ENCODE data around the gene FAM193B.
A peak's percentile ranks its signal among the peaks of the same experiment; 100 is the strongest.
"Not testable (repeated sequence)": the region's sequence is repeated elsewhere in the genome, so short reads cannot be mapped to it uniquely, and the experiment has no call there.

Gene FAM193B

DNA sequence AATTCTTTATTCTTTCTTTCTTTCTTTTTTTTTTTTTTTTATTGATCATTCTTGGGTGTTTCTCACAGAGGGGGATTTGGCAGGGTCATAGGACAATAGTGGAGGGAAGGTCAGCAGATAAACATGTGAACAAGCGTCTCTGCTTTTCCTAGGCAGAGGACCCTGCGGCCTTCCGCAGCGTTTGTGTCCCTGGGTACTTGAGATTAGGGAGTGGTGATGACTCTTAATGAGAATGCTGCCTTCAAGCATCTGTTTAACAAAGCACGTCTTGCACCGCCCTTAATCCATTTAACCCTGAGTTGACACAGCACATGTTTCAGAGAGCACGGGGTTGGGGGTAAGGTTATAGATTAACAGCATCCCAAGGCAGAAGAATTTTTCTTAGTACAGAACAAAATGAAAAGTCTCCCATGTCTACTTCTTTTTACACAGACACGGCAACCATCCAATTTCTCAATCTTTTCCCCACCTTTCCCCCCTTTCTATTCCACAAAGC, 5.1 kb upstream of the FAM193B start:
- not testable (repeated sequence) for H3K9me3 ChIP-seq (ENCODE audit: low read length); H3K36me3 ChIP-seq (ENCODE audit: insufficient read depth, low read length); H3K27me3 ChIP-seq (ENCODE audit: insufficient read depth, low read length); H2AFZ ChIP-seq (ENCODE audit: low read depth, low read length); H3K4me3 ChIP-seq (ENCODE audit: low read length); H3K4me1 ChIP-seq (ENCODE audit: insufficient read depth, low read length)

DNA sequence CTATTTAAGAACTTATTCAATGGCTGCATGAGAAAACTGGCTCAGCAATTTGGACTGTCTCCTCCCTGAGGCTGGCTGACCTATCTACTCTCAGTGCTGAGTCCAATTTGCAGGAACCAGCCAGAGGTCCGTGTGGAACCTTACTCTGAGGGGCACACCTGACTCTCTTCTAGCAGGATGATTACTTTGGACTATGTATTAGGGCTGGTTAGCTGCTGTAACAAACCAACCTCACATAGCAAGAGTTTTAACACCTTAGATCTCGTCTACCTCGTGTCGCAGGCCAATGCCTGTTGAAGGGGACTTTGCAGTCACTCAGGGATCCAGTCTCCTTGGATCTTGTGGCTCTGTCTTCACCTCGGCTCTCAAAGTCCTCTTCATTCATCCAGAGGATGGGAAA, 3.4 kb upstream of the FAM193B start:
- peaks cover 5% of the 10 kb centered on the region for H3K9me3 ChIP-seq (ENCODE audit: low read length)
- H2AFZ ChIP-seq (ENCODE audit: low read depth, low read length): no peak overlapping the region
- H3K27me3 ChIP-seq (ENCODE audit: insufficient read depth, low read length): no peaks in the 10 kb centered on the region
- H3K4me3 ChIP-seq (ENCODE audit: low read length): no peak overlapping the region
- H3K4me1 ChIP-seq (ENCODE audit: insufficient read depth, low read length): peaks cover 12% of the 10 kb centered on the region
- peaks cover under 1% of the 10 kb centered on the region for H3K36me3 ChIP-seq (ENCODE audit: insufficient read depth, low read length)

DNA sequence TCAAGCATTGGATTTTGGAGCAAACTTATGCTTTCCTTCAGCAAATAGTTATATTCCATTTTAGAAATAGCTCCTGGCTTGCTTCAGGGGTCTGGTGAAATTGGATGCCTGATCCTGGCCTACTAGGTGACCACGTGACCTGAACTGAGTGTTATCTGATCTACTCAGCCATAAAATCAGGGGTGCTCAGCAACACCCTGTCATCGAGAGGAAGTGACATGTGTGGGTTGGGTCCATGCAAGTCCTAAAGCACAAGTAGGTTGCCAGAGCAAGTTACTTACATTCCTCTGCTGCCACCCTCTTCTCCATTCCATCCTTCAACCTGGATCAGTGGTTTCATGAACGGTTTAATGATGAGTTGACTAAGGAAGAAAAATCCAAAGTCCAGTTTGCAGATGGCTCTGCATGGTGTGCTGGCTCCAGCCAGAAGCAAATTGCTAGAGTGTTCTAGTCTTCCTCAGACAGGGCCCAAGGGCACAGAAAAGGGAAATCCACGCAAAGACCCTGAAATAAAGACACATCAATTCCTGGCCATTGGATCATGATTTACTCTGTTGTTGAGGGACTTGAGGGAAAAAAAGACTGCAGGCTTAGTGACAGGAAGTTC, 2.8 kb upstream of the FAM193B start:
- no peak overlapping the region for H2AFZ ChIP-seq (ENCODE audit: low read depth, low read length)
- no peak overlapping the region for H3K4me3 ChIP-seq (ENCODE audit: low read length)
- peaks cover 7% of the 10 kb centered on the region for H3K36me3 ChIP-seq (ENCODE audit: insufficient read depth, low read length)
- H3K9me3 ChIP-seq (ENCODE audit: low read length): peaks cover 2% of the 10 kb centered on the region
- no peaks in the 10 kb centered on the region for H3K27me3 ChIP-seq (ENCODE audit: insufficient read depth, low read length)
- peaks cover 17% of the 10 kb centered on the region for H3K4me1 ChIP-seq (ENCODE audit: insufficient read depth, low read length)

DNA sequence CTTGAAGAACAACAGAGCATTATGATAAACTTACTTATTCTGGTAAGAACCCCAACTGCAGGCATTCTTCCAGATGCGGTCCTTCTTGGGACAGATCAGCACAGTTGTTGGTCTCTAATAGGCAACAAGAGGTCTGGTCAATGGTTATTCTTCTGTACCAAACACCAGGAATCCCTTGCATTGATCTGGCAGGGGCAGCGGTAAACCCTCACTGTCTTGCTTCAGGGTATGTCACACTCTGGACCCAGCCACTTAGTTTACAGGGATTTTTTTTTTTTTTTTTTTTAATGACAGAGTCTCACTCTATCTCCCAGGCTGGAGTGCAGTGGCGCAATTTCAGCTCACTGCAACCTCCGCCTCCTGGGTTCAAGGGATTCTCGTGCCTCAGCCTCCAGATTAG, 1.3 kb upstream of the FAM193B start:
- Histone ChIP-seq H2AFZ (ENCODE audit: low read depth, low read length) (no peak overlapping the region), H3K4me3 (ENCODE audit: low read length) (no peak overlapping the region), H3K27me3 (ENCODE audit: insufficient read depth, low read length) (no peaks in the 10 kb centered on the region), H3K4me1 (ENCODE audit: insufficient read depth, low read length) (peaks cover 17% of the 10 kb centered on the region), H3K36me3 (ENCODE audit: insufficient read depth, low read length) (peaks cover 21% of the 10 kb centered on the region), H3K9me3 (ENCODE audit: low read length) (no peaks in the 10 kb centered on the region)

DNA sequence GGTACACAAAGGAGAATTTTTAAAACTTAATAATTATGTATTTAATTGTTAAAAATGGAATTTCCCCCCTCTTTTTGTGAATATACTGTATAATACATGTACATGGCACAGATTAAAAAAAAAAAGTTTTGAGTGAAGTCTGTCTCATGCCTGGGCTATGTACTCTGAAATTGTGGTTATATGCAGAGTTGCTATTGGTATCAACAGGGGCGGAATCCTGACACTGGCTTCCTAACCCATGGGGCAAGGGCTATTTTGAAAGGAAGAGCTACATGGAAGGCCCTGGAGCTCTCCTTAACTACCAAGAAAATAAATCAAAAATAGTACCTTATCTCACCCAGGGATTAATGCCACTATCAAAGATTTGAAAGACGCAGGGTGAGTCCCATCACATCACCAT, 865 bp upstream of the FAM193B start:
- Histone ChIP-seq H3K4me1 (ENCODE audit: insufficient read depth, low read length) (peaks cover 17% of the 10 kb centered on the region), H2AFZ (ENCODE audit: low read depth, low read length) (no peak overlapping the region), H3K4me3 (ENCODE audit: low read length) (no peak overlapping the region), H3K36me3 (ENCODE audit: insufficient read depth, low read length) (peaks cover 26% of the 10 kb centered on the region), H3K27me3 (ENCODE audit: insufficient read depth, low read length) (no peaks in the 10 kb centered on the region), H3K9me3 (ENCODE audit: low read length) (no peaks in the 10 kb centered on the region)

DNA sequence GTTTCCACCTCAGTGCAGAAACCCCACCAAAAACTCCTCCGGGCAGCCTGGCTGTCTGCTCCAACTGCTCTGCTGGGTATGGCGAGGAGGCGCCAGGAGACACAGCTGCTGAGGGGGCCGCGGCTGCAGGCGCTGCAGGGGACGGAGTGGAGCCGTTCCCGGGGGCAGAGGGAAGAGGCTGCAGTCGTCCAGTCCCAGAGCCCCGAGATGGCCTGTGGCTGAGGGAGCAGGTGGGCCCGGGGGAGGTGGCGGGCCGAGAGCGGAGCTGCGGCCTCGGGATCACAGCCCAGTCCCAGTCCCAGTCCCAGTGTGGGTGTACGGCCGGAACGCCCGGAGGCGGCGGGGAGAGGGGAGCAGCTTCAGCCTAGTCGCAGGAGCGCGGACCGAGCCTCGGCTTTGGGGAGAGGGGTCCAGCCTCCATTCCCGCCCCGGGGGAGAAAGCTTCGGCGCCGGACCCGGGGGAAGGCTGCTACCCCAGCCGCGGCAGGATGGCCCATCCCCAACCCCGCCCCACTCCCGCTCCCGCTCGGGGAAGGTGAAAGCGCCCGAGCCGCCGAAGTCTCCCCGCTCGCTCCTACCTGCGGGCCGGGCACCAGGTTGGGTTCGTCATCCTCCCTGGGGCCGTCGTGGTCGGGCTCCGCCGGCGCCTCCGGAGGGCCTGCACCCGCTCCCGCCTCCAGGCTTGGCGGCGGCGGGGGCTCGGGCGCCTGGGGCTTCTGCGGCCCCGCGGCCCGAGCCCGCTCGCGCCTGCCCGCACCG, 513 bp downstream of the FAM193B start:
- Histone ChIP-seq H3K4me1 (ENCODE audit: insufficient read depth, low read length) (peaks cover 16% of the 10 kb centered on the region), H2AFZ (ENCODE audit: low read depth, low read length) (no peak overlapping the region), H3K27me3 (ENCODE audit: insufficient read depth, low read length) (no peaks in the 10 kb centered on the region), H3K36me3 (ENCODE audit: insufficient read depth, low read length) (peaks cover 26% of the 10 kb centered on the region), H3K4me3 (ENCODE audit: low read length) (peak overlapping the region; percentile 83), H3K9me3 (ENCODE audit: low read length) (no peaks in the 10 kb centered on the region)

DNA sequence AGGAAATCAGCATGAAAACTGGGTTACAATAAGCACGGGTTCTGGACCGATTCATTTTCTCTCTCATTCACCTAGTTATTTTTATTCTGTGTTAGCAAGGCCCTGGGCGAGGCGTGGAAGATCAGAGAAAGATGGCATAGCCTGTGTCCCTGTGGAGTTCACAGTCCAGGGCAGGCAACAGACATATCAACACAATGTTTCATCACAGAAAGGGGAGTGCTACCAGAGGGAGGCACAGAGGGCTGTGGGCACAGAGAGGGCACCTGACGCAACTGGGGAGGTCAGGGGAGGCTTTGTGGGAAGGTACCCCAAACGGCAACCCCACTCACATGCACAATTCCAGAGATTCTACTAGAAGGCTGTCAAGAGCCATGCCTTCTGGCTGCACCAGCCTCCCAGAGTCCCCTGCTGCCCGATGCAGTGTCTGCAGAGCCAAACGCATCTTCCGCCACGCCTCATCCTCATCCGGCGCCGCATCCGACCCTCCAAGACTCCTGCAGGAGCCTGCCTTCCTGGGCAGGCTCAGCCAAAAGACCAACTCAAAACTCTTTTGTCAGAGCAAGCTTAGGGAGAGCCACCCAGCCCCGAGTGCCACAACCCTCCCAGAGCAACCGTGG, 1.4 kb downstream of the FAM193B start:
- peaks cover 31% of the 10 kb centered on the region for H3K36me3 ChIP-seq (ENCODE audit: insufficient read depth, low read length)
- H3K4me1 ChIP-seq (ENCODE audit: insufficient read depth, low read length): peaks cover 16% of the 10 kb centered on the region
- no peaks in the 10 kb centered on the region for H3K9me3 ChIP-seq (ENCODE audit: low read length)
- H3K4me3 ChIP-seq (ENCODE audit: low read length): peak overlapping the region; percentile 83
- no peaks in the 10 kb centered on the region for H3K27me3 ChIP-seq (ENCODE audit: insufficient read depth, low read length)
- H2AFZ ChIP-seq (ENCODE audit: low read depth, low read length): no peak overlapping the region

DNA sequence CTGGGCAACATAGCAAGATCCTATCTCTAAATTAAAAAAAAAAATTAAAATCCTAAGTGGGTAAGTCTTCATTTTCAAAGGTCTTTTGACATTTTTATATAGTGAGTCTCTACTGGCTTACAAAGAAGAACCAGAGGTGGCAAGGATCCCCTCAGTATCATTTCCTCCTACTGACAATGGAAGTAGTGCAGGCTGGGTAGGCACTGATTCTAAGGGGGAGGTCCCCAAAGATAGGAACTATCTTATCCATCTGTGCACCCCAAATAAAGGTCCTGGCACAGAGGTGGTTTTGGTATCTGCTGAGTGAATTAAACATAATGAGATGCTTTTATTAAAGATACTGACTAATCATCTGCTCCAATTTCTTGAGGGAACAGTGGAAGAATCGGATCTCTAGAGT, 4.2 kb downstream of the FAM193B start:
- peaks cover 33% of the 10 kb centered on the region for H3K4me1 ChIP-seq (ENCODE audit: insufficient read depth, low read length)
- no peaks in the 10 kb centered on the region for H3K9me3 ChIP-seq (ENCODE audit: low read length)
- H3K4me3 ChIP-seq (ENCODE audit: low read length): no peak overlapping the region
- peaks cover 31% of the 10 kb centered on the region for H3K36me3 ChIP-seq (ENCODE audit: insufficient read depth, low read length)
- no peaks in the 10 kb centered on the region for H3K27me3 ChIP-seq (ENCODE audit: insufficient read depth, low read length)
- no peak overlapping the region for H2AFZ ChIP-seq (ENCODE audit: low read depth, low read length)

DNA sequence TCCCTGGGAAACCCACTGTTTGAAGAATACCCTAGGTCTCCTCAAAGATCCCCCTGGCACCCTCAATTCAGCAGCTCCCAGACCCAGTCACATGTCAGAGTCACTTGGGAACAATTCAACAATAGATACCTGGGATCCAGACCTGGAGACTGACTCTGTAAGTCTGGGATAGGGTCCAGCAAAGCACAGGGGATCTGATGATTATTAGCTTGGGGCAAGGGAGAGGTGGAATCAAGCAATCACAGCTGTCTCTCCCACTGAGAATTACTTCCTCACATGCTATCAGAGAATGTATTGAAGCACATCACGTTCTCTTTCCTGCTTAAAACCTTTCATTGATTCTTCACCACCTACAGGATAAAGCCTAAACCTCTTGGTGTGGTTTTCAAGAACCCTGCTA, 5.9 kb downstream of the FAM193B start:
- Histone ChIP-seq H3K36me3 (ENCODE audit: insufficient read depth, low read length) (peaks cover 31% of the 10 kb centered on the region), H3K4me1 (ENCODE audit: insufficient read depth, low read length) (peaks cover 32% of the 10 kb centered on the region), H3K9me3 (ENCODE audit: low read length) (no peaks in the 10 kb centered on the region), H2AFZ (ENCODE audit: low read depth, low read length) (no peak overlapping the region), H3K4me3 (ENCODE audit: low read length) (no peak overlapping the region), H3K27me3 (ENCODE audit: insufficient read depth, low read length) (no peaks in the 10 kb centered on the region)

DNA sequence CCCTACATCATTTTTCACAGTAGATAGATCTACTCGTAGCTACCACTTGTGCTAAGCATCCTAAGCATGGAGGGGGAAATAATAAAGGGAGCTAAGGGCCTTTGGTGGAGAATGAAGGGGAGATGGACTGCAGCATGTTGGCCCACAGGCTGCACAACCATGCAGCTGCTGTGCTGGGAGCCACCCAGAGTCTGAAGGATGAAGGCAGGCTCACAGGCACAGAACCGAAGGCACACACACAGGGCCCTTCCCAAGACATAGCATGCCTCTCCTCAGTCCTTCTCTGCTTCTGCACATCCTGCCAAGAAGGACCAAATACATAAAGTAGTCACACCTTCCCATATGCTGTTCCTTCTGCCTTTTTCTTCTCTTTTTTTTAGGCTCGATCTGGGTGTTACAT, 6.6 kb downstream of the FAM193B start:
- no peaks in the 10 kb centered on the region for H3K9me3 ChIP-seq (ENCODE audit: low read length)
- H3K4me1 ChIP-seq (ENCODE audit: insufficient read depth, low read length): peaks cover 30% of the 10 kb centered on the region
- H3K27me3 ChIP-seq (ENCODE audit: insufficient read depth, low read length): no peaks in the 10 kb centered on the region
- H3K36me3 ChIP-seq (ENCODE audit: insufficient read depth, low read length): peaks cover 29% of the 10 kb centered on the region
- no peak overlapping the region for H3K4me3 ChIP-seq (ENCODE audit: low read length)
- no peak overlapping the region for H2AFZ ChIP-seq (ENCODE audit: low read depth, low read length)

DNA sequence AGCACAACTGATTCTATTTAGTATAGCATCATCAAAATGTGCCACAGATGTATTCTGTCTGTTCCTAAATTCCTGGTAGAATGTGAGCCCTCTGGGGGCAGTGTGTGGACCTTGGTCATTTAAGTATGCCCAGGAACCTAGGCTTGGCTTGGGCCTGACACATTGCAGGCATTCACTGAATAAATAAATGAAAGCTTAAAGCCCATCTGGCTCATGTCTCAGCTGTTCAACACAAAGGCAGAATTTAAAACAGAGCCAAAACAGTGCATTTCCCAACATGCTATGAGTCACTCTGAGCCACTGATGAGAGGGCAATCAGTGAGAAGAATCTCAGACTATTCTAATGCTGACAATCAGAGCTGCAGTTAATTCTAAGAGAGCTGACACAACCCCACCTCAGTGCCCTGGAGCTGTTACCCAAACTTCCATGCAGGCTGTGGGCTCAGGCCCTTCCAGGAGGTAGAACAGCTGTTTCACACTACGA, 8.1 kb downstream of the FAM193B start:
- Histone ChIP-seq H3K27me3 (ENCODE audit: insufficient read depth, low read length) (no peaks in the 10 kb centered on the region), H3K4me1 (ENCODE audit: insufficient read depth, low read length) (peaks cover 25% of the 10 kb centered on the region), H3K4me3 (ENCODE audit: low read length) (no peak overlapping the region), H3K9me3 (ENCODE audit: low read length) (no peaks in the 10 kb centered on the region), H2AFZ (ENCODE audit: low read depth, low read length) (no peak overlapping the region), H3K36me3 (ENCODE audit: insufficient read depth, low read length) (peaks cover 23% of the 10 kb centered on the region)

DNA sequence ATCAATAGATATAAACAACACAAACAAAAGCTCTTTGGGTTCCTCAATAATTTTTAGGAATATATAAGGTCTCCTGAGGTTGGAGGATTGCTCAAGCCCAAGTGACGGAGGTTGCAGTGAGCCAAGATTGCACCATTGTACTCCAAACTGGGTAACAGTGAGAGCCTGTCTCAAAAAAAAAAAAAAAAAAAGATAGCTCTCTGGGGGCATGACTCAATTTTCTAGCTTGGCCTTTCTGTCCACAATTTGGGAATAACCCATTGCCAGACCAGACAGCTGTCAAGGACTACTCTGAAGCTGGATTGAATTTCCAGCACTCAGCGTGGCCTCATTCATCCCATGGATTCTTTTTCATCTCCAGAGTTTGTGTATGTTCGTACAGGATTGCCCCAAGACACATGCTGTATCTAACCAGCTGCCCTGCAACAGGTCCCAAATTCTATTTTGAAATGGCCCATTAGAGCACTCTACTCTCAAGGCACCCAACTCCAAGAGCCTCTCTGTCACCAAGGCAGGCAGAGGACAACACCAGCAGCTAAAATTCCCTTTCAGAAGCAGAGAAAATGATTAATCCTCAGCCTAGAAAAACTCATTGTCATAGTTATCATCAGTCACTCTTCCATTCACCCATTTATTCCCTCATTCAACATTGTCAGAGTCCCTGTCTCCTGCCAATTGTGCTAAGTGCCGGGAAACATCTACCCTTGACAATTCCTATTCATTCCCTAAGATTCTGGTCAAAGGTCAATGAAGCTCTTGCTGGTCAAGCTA, 8.7 kb downstream of the FAM193B start:
- H3K27me3 ChIP-seq (ENCODE audit: insufficient read depth, low read length): no peaks in the 10 kb centered on the region
- no peak overlapping the region for H2AFZ ChIP-seq (ENCODE audit: low read depth, low read length)
- H3K4me3 ChIP-seq (ENCODE audit: low read length): no peak overlapping the region
- peaks cover 25% of the 10 kb centered on the region for H3K4me1 ChIP-seq (ENCODE audit: insufficient read depth, low read length)
- peaks cover 17% of the 10 kb centered on the region for H3K36me3 ChIP-seq (ENCODE audit: insufficient read depth, low read length)
- no peaks in the 10 kb centered on the region for H3K9me3 ChIP-seq (ENCODE audit: low read length)

All from neuron (in vitro differentiated cells).